K562 (cell line): ENCODE results near the gene BCAS1. TPM values are rescaled to one million over a fixed set of nuclear protein-coding genes. Genes with fewer than 3 reads are reported as not detected.
A peak's percentile ranks its signal among the peaks of the same experiment; 100 is the strongest.

Experiments
- AFF1 ChIP-seq, 2 experiments: fragments of 450-650 bp; IDR thresholded peaks; 2 replicates each; pipeline ENCODE4 v1.6.1; 2018; ENCODE audit warnings: mild to moderate bottlenecking in 2 of 2, low read depth in 1 of 2; ENCODE audit not compliant: partially characterized antibody in 2 of 2
- CHD1 ChIP-seq: fragments of 200-600 bp; sonication (generic); IDR thresholded peaks from one replicate; pipeline ENCODE4 v1.6.1; 2012; ENCODE audit warnings: mild to moderate bottlenecking, moderate library complexity, low read length, inconsistent platforms
- COPS2 ChIP-seq: fragments of 450-650 bp; conservative IDR thresholded peaks from 2 replicates; pipeline ENCODE4 v1.6.1; 2016; ENCODE audit warnings: mild to moderate bottlenecking, moderate library complexity
- HOMEZ ChIP-seq: fragments of 250-450 bp; sonication (Bioruptor Pico); IDR thresholded peaks from 2 replicates; pipeline ENCODE4 v1.4.0; 2020; ENCODE audit warnings: mild to moderate bottlenecking, moderate library complexity
- RAD51 ChIP-seq: fragments of 450-650 bp; IDR thresholded peaks from 2 replicates; pipeline ENCODE4 v1.7.1; 2016; ENCODE audit warnings: low read depth, mild to moderate bottlenecking, borderline replicate concordance
- RFX7 ChIP-seq: fragments of 250-450 bp; sonication (Bioruptor Pico); IDR thresholded peaks from 2 replicates; pipeline ENCODE4 v1.5.1; 2021; ENCODE audit warnings: mild to moderate bottlenecking
- STAG1 ChIP-seq: sonication (generic); formaldehyde crosslinking; IDR thresholded peaks from 2 replicates; pipeline ENCODE4 v1.5.0; 2020; ENCODE audit warnings: missing genetic modification reagents, borderline replicate concordance
- TAF9B ChIP-seq: fragments of 450-650 bp; IDR thresholded peaks from 2 replicates; pipeline ENCODE4 v1.6.1; 2018; ENCODE audit warnings: mild to moderate bottlenecking; ENCODE audit not compliant: partially characterized antibody
- polyA plus RNA-seq, 8 experiments: library from polyadenylated mRNA; depleted of rRNA in 4 of 8; stranded (reverse) in 5 of 8; unstranded in 3 of 8; fragments of >200 nt; fragmentation: Nextera tagmentation in 2 of 8; fragmentation: Illumina TruSeq in 1 of 8; extraction: Ambion mirVana in 2 of 8; extraction: Trizol in 1 of 8; gene quantifications; 2 replicates each; pipeline versions ENCODE4 v1.2.1 to v1.2.3, GENCODE V29; 2011 to 2014; ENCODE audit warnings: inconsistent platforms in 1 of 8, missing spikeins in 1 of 8
- total RNA-seq, 7 experiments: library from RNA; depleted of rRNA in 6 of 7; stranded (reverse); fragments of >200 nt in 6 of 7; fragmentation: Illumina TruSeq in 2 of 7; extraction: Trizol in 2 of 7; gene quantifications; 2 replicates each; pipeline versions ENCODE4 v1.2.1 to v1.2.3, GENCODE V29; 2011 to 2021; ENCODE audit warnings: low replicate concordance in 1 of 7
- TF ChIP-seq, protein P1 (sequence below): sonication (generic); formaldehyde crosslinking; IDR thresholded peaks from 2 replicates; pipeline ENCODE4 v1.8.0; 2022; ENCODE audit warnings: mild to moderate bottlenecking, missing genetic modification reagents, borderline replicate concordance
- TF ChIP-seq, protein P2 (sequence below): fragments of 450-650 bp; IDR thresholded peaks from 2 replicates; pipeline ENCODE4 v1.6.1; 2018; ENCODE audit not compliant: partially characterized antibody
- TF ChIP-seq, protein P3 (sequence below), 2 experiments: fragments of 450-650 bp in 1 of 2; IDR thresholded peaks; 2 replicates each; pipeline ENCODE4 v1.6.1; 2011 to 2017; ENCODE audit warnings: low read depth in 2 of 2, antibody characterized with exemption in 1 of 2, borderline replicate concordance in 1 of 2, low read length in 1 of 2, mild to moderate bottlenecking in 1 of 2, mixed read lengths in 1 of 2; ENCODE audit not compliant: control insufficient read depth in 1 of 2

Gene BCAS1
- total and polyA plus RNA-seq, 9 of the 15 experiments (the other 6 are each of a cell fraction or from before 2014, with no cell fraction given) = 0.18 to 2.3 (median 0.93) TPM

DNA sequence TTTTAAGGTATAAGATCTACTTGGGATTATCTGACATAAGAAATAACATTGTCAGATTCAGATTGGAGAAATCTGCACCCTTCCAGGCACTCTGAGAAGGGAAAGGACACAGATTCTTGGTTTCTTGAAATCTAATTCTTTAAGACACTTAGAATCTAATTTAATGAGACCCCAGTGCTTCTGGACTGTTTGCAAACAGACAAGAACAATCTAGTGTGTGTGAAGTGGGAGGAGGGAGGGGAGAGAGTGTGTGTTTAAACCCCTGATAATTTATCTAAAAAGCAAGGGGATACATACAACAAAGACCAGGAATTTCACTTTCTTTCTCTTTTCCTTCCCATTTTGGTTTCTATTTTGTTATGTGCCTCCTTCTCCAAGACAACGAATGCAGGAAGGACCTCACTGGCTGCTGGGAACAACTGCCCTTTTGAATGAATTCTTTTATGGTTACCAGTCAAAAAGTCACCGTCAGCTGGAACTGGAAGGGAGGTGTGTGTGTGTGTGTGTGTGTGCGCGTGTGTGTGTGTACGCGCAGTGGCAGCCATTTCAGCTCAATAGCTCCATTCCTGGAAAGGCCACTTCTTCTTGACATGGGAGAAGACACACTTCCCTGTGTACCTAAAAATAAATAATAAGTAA is 129.4 kb downstream of the BCAS1 start (continued):
- TF ChIP-seq AFF1 (IDR thresholded peaks at IDR 0.05; ENCODE audit: low read depth in 1 of 2, partially characterized antibody in 2 of 2) = no peak
- TF ChIP-seq COPS2 = no peak
- peak; percentile 45 for TF ChIP-seq TAF9B
- TF ChIP-seq CHD1 = no peak
- no peak for TF ChIP-seq HOMEZ (CRISPR knock-in tag)
- no peak for TF ChIP-seq STAG1 (CRISPR knock-in tag)
- no peak for TF ChIP-seq RFX7
- TF ChIP-seq, protein P1, sequence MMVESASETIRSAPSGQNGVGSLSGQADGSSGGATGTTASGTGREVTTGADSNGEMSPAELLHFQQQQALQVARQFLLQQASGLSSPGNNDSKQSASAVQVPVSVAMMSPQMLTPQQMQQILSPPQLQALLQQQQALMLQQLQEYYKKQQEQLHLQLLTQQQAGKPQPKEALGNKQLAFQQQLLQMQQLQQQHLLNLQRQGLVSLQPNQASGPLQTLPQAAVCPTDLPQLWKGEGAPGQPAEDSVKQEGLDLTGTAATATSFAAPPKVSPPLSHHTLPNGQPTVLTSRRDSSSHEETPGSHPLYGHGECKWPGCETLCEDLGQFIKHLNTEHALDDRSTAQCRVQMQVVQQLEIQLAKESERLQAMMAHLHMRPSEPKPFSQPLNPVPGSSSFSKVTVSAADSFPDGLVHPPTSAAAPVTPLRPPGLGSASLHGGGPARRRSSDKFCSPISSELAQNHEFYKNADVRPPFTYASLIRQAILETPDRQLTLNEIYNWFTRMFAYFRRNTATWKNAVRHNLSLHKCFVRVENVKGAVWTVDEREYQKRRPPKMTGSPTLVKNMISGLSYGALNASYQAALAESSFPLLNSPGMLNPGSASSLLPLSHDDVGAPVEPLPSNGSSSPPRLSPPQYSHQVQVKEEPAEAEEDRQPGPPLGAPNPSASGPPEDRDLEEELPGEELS (CRISPR knock-in tag) = no peak
- TF ChIP-seq, protein P2, sequence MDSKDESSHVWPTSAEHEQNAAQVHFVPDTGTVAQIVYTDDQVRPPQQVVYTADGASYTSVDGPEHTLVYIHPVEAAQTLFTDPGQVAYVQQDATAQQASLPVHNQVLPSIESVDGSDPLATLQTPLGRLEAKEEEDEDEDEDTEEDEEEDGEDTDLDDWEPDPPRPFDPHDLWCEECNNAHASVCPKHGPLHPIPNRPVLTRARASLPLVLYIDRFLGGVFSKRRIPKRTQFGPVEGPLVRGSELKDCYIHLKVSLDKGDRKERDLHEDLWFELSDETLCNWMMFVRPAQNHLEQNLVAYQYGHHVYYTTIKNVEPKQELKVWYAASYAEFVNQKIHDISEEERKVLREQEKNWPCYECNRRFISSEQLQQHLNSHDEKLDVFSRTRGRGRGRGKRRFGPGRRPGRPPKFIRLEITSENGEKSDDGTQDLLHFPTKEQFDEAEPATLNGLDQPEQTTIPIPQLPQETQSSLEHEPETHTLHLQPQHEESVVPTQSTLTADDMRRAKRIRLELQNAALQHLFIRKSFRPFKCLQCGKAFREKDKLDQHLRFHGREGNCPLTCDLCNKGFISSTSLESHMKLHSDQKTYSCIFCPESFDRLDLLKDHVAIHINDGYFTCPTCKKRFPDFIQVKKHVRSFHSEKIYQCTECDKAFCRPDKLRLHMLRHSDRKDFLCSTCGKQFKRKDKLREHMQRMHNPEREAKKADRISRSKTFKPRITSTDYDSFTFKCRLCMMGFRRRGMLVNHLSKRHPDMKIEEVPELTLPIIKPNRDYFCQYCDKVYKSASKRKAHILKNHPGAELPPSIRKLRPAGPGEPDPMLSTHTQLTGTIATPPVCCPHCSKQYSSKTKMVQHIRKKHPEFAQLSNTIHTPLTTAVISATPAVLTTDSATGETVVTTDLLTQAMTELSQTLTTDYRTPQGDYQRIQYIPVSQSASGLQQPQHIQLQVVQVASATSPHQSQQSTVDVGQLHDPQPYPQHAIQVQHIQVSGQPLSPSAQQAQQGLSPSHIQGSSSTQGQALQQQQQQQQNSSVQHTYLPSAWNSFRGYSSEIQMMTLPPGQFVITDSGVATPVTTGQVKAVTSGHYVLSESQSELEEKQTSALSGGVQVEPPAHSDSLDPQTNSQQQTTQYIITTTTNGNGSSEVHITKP = no peak
- TF ChIP-seq RAD51 = no peak
- TF ChIP-seq, protein P3, sequence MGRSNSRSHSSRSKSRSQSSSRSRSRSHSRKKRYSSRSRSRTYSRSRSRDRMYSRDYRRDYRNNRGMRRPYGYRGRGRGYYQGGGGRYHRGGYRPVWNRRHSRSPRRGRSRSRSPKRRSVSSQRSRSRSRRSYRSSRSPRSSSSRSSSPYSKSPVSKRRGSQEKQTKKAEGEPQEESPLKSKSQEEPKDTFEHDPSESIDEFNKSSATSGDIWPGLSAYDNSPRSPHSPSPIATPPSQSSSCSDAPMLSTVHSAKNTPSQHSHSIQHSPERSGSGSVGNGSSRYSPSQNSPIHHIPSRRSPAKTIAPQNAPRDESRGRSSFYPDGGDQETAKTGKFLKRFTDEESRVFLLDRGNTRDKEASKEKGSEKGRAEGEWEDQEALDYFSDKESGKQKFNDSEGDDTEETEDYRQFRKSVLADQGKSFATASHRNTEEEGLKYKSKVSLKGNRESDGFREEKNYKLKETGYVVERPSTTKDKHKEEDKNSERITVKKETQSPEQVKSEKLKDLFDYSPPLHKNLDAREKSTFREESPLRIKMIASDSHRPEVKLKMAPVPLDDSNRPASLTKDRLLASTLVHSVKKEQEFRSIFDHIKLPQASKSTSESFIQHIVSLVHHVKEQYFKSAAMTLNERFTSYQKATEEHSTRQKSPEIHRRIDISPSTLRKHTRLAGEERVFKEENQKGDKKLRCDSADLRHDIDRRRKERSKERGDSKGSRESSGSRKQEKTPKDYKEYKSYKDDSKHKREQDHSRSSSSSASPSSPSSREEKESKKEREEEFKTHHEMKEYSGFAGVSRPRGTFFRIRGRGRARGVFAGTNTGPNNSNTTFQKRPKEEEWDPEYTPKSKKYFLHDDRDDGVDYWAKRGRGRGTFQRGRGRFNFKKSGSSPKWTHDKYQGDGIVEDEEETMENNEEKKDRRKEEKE (IDR thresholded peaks at IDR 0.05; ENCODE audit: borderline replicate concordance in 1 of 2, control insufficient read depth in 1 of 2, low read depth in 2 of 2, low read length in 1 of 2) = peak in 1 of 2 experiments; percentile 4; a peak in 1 of 4 replicates
